Eye (tissue), 1 donor: Measurements from ENCODE around the gene POU2AF3.
"Not testable (repeated sequence)": the region's sequence is repeated elsewhere in the genome, so short reads cannot be mapped to it uniquely, and the experiment has no call there.

Experiments used
- DNase-seq: peaks from one replicate; pipeline ENCODE4 v3.0.0-alpha.2; 2015

Gene POU2AF3

DNA sequence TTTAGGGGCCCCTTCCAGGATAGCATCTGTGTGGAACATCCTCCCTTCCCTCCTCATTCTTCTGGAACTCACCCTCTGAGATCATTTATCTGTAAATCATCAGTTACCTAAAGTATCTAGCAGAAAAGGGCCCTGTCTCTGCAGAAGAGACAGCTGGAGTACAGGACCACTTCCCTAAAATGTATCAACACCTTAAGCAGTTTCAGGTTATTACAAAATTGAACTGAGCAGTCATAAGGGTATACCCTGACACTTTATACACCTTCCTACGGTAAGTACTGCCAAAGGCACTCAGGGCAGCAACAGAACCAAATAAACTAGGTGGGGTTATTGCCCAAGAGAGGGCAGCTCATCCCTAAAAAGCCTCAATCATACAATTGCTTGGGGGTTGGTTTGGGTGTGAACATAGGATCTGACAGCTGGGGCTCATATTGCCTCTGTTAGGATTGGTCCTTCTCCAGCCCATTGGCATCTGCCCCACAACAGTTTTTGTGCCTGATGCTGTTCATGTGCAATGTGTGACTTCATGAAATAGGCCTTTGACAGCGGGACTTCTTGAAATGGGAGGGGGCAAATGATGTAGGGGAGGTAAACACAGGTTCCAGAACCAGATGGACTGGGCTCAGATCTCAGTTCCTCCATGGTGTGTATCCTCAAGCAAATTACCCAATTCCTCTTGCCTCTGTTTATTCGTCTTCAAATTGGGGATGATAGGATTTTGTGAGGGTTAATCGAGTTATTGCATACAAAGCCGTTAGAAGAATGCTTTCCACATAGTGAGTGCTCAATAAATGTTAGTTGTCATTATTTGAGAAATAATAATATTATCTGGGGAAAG, 2.9 kb downstream of the POU2AF3 start:
- no peak for DNase-seq

DNA sequence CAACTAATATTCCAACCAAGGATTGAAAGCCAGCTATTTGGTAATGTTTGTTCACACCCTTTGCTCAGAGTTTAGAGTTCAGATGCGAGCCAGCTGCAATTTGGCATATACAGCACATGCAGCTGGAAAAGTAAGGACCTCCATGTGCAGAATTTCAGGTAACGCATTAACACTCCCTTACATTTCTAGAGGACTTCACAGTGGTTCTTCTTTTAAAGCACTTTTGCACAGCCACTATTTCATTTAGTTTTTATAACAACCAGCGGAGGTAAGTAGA, 3.4 kb downstream of the POU2AF3 start:
- DNase-seq: no peak

DNA sequence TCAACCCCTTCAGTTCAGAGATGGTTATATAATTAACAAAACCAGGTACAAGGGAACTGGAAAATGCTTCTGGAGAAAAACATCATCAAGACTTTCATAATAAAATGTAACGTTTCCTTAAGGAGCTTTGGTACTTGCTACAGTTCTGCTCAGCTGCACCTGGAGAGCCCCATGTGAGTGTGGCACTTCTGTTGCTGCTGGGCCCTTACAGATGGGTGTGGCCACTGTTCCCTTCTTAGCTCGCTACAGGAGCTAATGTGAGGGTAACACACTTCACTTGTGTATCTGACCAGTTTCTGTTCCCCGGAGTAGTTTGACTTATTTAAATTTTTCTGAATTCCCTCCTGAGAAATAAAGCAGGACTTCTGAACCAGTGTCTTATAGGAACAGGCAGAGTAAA, 4.0 kb downstream of the POU2AF3 start:
- no peak for DNase-seq

GRCh38 chr11:111303461-111303860, 5.1 kb downstream of the POU2AF3 start:
- DNase-seq: no peak

DNA sequence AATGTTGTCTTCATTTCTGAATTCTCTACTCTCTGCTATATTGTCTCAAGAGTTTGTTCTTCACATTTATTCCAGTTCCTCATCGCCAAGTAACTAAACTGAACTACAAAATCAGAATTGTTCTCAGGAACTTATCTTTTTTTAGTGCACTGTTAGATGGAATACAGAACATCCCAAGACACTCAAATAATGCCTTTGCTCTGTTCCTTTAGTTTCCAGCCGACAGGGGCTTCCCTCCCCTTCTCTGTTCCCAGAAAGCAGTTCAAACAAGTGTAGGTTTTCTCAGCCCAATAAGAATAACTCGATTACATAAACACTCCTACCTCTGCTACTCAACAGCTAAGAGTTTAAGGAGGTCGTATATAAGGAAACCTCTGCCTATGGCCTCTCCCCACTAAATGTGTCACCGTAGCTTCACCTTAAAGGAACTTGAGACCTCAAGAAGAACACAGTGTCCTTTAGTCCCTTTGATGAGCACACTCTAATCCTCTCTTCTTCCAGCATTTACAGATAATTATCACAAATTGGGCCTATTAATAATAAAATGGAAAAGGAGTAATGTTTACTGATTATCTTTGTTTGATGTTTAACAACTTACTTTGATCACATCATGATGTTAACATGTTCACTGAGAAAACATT, 6.9 kb downstream of the POU2AF3 start:
- no peak for DNase-seq

DNA sequence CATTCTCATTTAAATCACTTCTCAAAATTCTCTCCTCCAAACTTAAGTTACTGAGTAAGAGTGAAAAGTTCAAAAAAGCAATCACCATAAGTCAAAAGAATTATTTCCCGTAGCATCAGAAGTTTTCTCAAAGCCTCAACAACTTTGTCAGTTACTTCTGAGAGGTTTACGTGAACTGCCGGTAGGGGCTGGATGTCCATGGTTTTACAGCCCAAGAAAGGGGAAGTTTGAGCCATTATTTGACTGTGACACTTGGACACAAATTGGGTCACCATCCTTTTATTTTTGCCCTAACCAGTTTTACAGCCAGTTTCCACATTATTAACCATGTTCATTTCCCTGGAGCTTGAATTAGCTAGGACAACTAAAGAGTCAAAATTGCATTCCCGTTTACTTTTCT, 7.5 kb downstream of the POU2AF3 start:
- no peak for DNase-seq

DNA sequence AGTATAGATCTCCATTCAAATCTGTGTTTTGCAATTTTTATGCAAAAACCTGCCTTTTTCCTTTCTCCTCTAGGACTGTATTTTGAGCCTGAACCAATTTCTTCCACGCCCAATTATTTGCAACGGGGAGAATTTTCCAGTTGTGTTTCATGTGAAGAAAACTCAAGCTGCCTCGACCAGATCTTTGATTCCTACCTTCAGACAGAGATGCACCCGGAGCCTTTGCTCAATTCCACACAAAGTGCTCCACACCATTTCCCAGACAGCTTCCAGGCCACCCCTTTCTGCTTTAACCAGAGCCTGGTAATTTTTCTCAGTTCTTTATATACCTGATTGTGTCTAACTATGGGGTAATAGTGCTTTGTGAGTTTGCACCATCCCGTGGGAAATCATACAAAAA, 8.0 kb downstream of the POU2AF3 start:
- no peak for DNase-seq

GRCh38 chr11:111307472-111308108, 9.2 kb downstream of the POU2AF3 start:
- DNase-seq: no peak

GRCh38 chr11:111308140-111308539, 9.8 kb downstream of the POU2AF3 start:
- DNase-seq: no peak

- no peak for DNase-seq
Measured at GRCh38 chr11:111309215-111309915, 11.0 kb downstream of the POU2AF3 start.

DNA sequence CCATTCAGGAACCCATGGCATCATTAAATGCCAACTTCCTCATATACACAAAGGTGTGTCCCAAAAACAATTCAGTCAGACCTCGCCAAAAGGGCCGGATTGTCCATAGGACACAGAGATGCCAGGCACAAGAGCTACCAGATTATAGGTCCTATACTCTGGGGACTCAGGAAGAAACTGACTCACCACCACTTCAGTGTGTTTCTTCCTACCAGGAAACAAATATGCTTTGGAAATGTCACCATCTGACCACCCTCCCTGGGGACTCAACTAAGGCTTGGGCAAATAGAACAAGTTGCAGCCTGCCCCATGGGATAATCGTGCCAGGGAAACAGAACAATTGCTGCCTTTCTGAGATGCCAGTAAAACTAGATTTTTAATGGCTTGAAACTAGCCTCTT, 11.7 kb downstream of the POU2AF3 start:
- no peak for DNase-seq

- DNase-seq: no peak
Measured at GRCh38 chr11:111310723-111311122, 12.4 kb downstream of the POU2AF3 start.

- DNase-seq: no peak
Measured at GRCh38 chr11:111312076-111312475, 13.7 kb downstream of the POU2AF3 start.

DNA sequence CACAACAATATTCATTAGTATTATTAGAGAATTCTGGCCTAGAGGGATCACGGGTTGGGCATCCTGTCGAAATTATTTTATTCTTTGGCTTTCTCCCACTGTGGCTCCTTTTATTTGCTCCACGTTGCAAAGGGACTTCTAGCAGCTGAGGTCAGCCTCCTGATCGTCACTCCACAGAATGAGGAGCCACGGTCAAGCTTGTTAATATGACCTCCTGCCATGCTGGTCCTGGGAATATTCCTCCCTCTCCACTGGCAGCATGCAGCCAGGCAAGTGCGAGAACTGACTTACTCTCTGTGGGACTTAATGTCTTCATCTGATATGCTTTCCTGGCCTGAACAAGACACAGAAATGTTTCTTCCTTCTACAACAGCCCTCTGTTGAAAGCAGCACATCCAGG, 20.9 kb downstream of the POU2AF3 start:
- no peak for DNase-seq

DNA sequence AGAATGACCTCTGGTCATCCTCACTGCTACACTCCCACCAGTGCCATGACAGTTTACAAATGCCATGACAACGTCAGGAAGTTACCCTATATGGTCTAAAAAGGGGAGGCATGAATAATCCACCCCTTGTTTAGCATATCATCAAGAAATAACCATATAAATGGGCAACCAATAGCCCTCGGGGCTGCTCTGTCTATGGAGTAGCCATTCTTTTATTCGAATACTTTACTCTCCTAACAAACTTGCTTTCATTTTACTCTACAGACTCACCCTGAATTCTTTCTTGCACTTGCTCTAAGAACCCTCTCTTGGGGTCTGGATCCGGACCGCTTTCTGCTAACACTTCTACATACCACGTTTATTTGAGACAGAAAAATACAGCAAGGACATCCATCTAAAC, 21.9 kb downstream of the POU2AF3 start:
- not testable (repeated sequence) for DNase-seq

DNA sequence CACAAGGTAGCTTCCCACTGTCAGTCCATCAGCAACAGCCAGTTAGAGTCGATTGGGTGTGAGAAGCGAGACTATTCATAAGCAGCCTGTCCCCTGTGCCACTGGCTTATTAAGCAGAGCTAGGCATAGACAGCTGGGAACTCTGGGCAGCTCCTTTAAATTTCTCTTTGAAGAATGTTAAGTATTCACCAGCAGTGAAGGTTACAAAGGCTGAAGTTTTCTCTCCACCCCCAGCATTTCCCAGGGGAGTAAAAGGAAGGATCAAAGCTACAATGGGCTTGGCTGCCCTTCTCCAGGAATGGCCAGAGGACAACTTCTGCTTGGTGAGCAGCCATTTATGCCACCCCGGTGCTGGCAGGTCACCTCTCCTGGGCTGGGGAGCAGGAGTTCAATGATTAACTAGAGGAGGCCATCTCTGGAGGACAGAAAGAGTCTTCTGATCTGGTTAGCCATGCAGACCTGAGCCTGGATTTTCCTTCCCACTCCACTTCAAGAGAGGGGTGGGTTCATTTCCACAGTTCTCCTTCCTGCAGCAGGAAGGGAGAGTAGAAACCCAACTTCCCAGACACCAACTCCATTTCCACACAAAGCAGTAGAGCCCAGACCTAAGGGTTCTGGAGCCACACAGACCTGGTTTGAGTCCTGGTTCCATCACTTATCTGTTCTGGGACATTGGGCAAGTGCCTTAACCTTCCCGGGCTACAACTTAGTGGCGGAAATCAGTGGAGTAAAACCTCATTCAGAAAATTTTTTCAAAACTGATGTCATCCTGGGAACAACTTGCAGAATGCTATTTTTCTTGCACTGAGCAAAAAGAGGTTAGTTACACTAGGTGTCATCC, 22.6 kb downstream of the POU2AF3 start:
- no peak for DNase-seq

GRCh38 chr11:111322534-111322933, 24.2 kb downstream of the POU2AF3 start:
- DNase-seq: no peak

GRCh38 chr11:111324277-111324720, 26.0 kb downstream of the POU2AF3 start:
- DNase-seq: peak; percentile 41

GRCh38 chr11:111325259-111325658, 26.9 kb downstream of the POU2AF3 start:
- no peak for DNase-seq

- DNase-seq: no peak
Measured at GRCh38 chr11:111326824-111327223, 28.5 kb downstream of the POU2AF3 start.

- DNase-seq: no peak
Measured at GRCh38 chr11:111327908-111328624, 29.7 kb downstream of the POU2AF3 start.
